Liver (tissue), 9 donors: ENCODE data around the gene FKBP5. TPM values are rescaled to one million over a fixed set of nuclear protein-coding genes. Genes with fewer than 3 reads are reported as not detected.

Source experiments
- DNase-seq: peaks from one replicate; pipeline ENCODE4 v3.0.0-alpha.2; 2017; ENCODE audit warnings: low spot score
- H3K27ac ChIP-seq, 2 donors: one replicate each; pipeline ENCODE4 v1.7.0; 2013; ENCODE audit warnings: inconsistent platforms in 2 of 2, low read length in 2 of 2, control low read depth in 1 of 2, low read depth in 1 of 2, mild to moderate bottlenecking in 1 of 2
- H3K27me3 ChIP-seq, 4 donors: one replicate each; pipeline versions ENCODE4 v1.6.1 to v1.7.0; 2013; ENCODE audit warnings: low read length in 3 of 4, inconsistent platforms in 1 of 4, mild to moderate bottlenecking in 1 of 4, moderate library complexity in 1 of 4; ENCODE audit not compliant: control insufficient read depth in 4 of 4, insufficient read depth in 4 of 4
- H3K36me3 ChIP-seq, 4 donors: one replicate each; pipeline versions ENCODE4 v1.6.1 to v1.7.0; 2013; ENCODE audit warnings: low read length in 3 of 4, mild to moderate bottlenecking in 3 of 4, low read depth in 1 of 4, moderate library complexity in 1 of 4; ENCODE audit not compliant: control insufficient read depth in 4 of 4, insufficient read depth in 3 of 4
- H3K4me1 ChIP-seq, 4 donors: one replicate each; pipeline versions ENCODE4 v1.6.1 to v1.7.0; 2013; ENCODE audit warnings: low read length in 3 of 4, mild to moderate bottlenecking in 3 of 4, moderate library complexity in 1 of 4; ENCODE audit not compliant: control insufficient read depth in 4 of 4, insufficient read depth in 4 of 4
- H3K4me3 ChIP-seq, 3 donors: one replicate each; pipeline versions ENCODE4 v1.6.1 to v1.7.0; 2013; ENCODE audit warnings: low read length in 3 of 3, control low read depth in 1 of 3, low read depth in 1 of 3, mild to moderate bottlenecking in 1 of 3
- H3K9ac ChIP-seq, 2 donors: one replicate each; pipeline ENCODE4 v1.7.0; 2013; ENCODE audit warnings: low read length in 2 of 2, mild to moderate bottlenecking in 2 of 2, moderate library complexity in 2 of 2, control low read depth in 1 of 2, low read depth in 1 of 2
- H3K9me3 ChIP-seq, 4 donors: one replicate each; pipeline versions ENCODE4 v1.6.1 to v1.7.0; 2013; ENCODE audit warnings: low read length in 3 of 4; ENCODE audit not compliant: control insufficient read depth in 4 of 4
- EGR1 ChIP-seq, 2 donors: IDR thresholded peaks; 2 replicates each; pipeline ENCODE4 v1.6.1; 2016 to 2018; ENCODE audit warnings: antibody characterized with exemption in 2 of 2, low read depth in 2 of 2
- FOXA1 ChIP-seq: IDR thresholded peaks from 2 replicates; pipeline ENCODE4 v1.6.1; 2016; ENCODE audit warnings: antibody characterized with exemption
- FOXA2 ChIP-seq: IDR thresholded peaks from 2 replicates; pipeline ENCODE4 v1.6.1; 2016; ENCODE audit warnings: antibody characterized with exemption
- GABPA ChIP-seq, 2 donors: IDR thresholded peaks in 1 of 2; conservative IDR thresholded peaks in 1 of 2; 2 replicates each; pipeline ENCODE4 v1.6.1; 2016; ENCODE audit warnings: antibody characterized with exemption in 2 of 2, mild to moderate bottlenecking in 1 of 2, moderate library complexity in 1 of 2
- HNF4A ChIP-seq, 2 donors: conservative IDR thresholded peaks; 2 replicates each; pipeline ENCODE4 v1.6.1; 2016; ENCODE audit warnings: antibody characterized with exemption in 2 of 2, mild to moderate bottlenecking in 2 of 2
- HNF4G ChIP-seq: IDR thresholded peaks from 2 replicates; pipeline ENCODE4 v1.6.1; 2016; ENCODE audit warnings: antibody characterized with exemption
- JUND ChIP-seq, 2 donors: IDR thresholded peaks; 2 replicates each; pipeline ENCODE4 v1.6.1; 2016; ENCODE audit warnings: antibody characterized with exemption in 2 of 2
- NR2F2 ChIP-seq: IDR thresholded peaks from 2 replicates; pipeline ENCODE4 v1.6.1; 2016; ENCODE audit warnings: antibody characterized with exemption
- RAD21 ChIP-seq, 2 donors: IDR thresholded peaks; 2 replicates each; pipeline ENCODE4 v1.6.1; 2016; ENCODE audit warnings: antibody characterized with exemption in 2 of 2, mild to moderate bottlenecking in 2 of 2
- REST ChIP-seq: IDR thresholded peaks from 2 replicates; pipeline ENCODE4 v1.6.1; 2016; ENCODE audit warnings: antibody characterized with exemption, mild to moderate bottlenecking
- RXRA ChIP-seq, 2 donors: IDR thresholded peaks; 2 replicates each; pipeline ENCODE4 v1.6.1; 2017 to 2018; ENCODE audit warnings: antibody characterized with exemption in 2 of 2, mild to moderate bottlenecking in 1 of 2
- SP1 ChIP-seq: IDR thresholded peaks from 2 replicates; pipeline ENCODE4 v1.6.1; 2018; ENCODE audit warnings: antibody characterized with exemption, mild to moderate bottlenecking
- TAF1 ChIP-seq: conservative IDR thresholded peaks from 2 replicates; pipeline ENCODE4 v1.6.1; 2016; ENCODE audit warnings: antibody characterized with exemption, mild to moderate bottlenecking
- YY1 ChIP-seq: IDR thresholded peaks from 2 replicates; pipeline ENCODE4 v1.6.1; 2016; ENCODE audit warnings: antibody characterized with exemption, mild to moderate bottlenecking
- ZBTB33 ChIP-seq: IDR thresholded peaks from 2 replicates; pipeline ENCODE4 v1.6.1; 2016; ENCODE audit warnings: antibody characterized with exemption
- WGBS: extraction: QIAGEN DNeasy Blood & Tissue Kit; methylation state at CpG from one replicate; pipeline ENCODE4 v1.1.7; 2013; 5-methylcytosine and 5-hydroxymethylcytosine counted together
- polyA plus RNA-seq, 2 donors: library from polyadenylated mRNA; stranded (reverse) in 1 of 2; unstranded in 1 of 2; fragments of 200-250 nt in 1 of 2; fragments of >200 nt in 1 of 2; fragmentation: Nextera tagmentation in 1 of 2; extraction: Ambion mirVana in 1 of 2; gene quantifications; one replicate each; pipeline versions ENCODE4 v1.2.1 to v1.2.3, GENCODE V29; 2013 to 2015
- total RNA-seq, 2 donors: library from RNA; depleted of rRNA; stranded (reverse); fragments of >200 nt; gene quantifications; one replicate each; pipeline ENCODE4 v1.2.3, GENCODE V29; 2014
- TF ChIP-seq, protein P1 (sequence below): fragments of 150-350 bp; IDR thresholded peaks from 2 replicates; pipeline ENCODE4 v1.5.1; 2017; ENCODE audit warnings: improper control_type of control experiment, low read depth, low read length; ENCODE audit not compliant: missing input control
- TF ChIP-seq, protein P2 (sequence below): IDR thresholded peaks from 2 replicates; pipeline ENCODE4 v1.6.1; 2016; ENCODE audit warnings: antibody characterized with exemption
- donor health status: healthy.
- donor health status: healthy.
- donor health status: healthy.
- donor health status: healthy.
- donor health status: healthy.

Gene FKBP5
- total and polyA plus RNA-seq, 4 donors = 10.3 to 132 (median 63.7) TPM

- DNase-seq = no peak
- 94% methylated on average over 4 of the region's 4 CpGs for WGBS
Measured at GRCh38 chr6:35635601-35636597, 52.8 kb downstream of the FKBP5 start.

More at GRCh38 chr6:35635601-35636597, 52.8 kb downstream of the FKBP5 start:
- peaks cover 0 to 3% (median 0%) of the 10 kb centered on the region in 4 donors for H3K4me1 ChIP-seq
- H3K27ac ChIP-seq = no peak overlapping the region
- H3K4me3 ChIP-seq = no peak overlapping the region
- H3K9me3 ChIP-seq = no peaks in the 10 kb centered on the region
- no peaks in the 10 kb centered on the region for H3K27me3 ChIP-seq
- H3K9ac ChIP-seq = no peak overlapping the region
- no peak for TF ChIP-seq YY1
- TF ChIP-seq, protein P1, sequence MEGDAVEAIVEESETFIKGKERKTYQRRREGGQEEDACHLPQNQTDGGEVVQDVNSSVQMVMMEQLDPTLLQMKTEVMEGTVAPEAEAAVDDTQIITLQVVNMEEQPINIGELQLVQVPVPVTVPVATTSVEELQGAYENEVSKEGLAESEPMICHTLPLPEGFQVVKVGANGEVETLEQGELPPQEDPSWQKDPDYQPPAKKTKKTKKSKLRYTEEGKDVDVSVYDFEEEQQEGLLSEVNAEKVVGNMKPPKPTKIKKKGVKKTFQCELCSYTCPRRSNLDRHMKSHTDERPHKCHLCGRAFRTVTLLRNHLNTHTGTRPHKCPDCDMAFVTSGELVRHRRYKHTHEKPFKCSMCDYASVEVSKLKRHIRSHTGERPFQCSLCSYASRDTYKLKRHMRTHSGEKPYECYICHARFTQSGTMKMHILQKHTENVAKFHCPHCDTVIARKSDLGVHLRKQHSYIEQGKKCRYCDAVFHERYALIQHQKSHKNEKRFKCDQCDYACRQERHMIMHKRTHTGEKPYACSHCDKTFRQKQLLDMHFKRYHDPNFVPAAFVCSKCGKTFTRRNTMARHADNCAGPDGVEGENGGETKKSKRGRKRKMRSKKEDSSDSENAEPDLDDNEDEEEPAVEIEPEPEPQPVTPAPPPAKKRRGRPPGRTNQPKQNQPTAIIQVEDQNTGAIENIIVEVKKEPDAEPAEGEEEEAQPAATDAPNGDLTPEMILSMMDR = no peak
- no peak for TF ChIP-seq RAD21 (IDR thresholded peaks at IDR 0.05)
- no peak for TF ChIP-seq FOXA1
- TF ChIP-seq JUND (IDR thresholded peaks at IDR 0.05) = no peak
- TF ChIP-seq FOXA2 = no peak
- no peak for TF ChIP-seq ZBTB33
- TF ChIP-seq HNF4A (conservative IDR thresholded peaks at IDR 0.05) = no peak
- no peak for TF ChIP-seq REST
- TF ChIP-seq SP1 = no peak
- TF ChIP-seq GABPA (IDR thresholded peaks at IDR 0.05 in 1 of 2, conservative IDR thresholded peaks at IDR 0.05 in 1 of 2) = no peak
- TF ChIP-seq EGR1 (IDR thresholded peaks at IDR 0.05; ENCODE audit: low read depth in 2 of 2) = no peak
- TF ChIP-seq RXRA (IDR thresholded peaks at IDR 0.05) = no peak
- TF ChIP-seq NR2F2 = no peak
- no peak for TF ChIP-seq HNF4G
- TF ChIP-seq TAF1 = no peak
- TF ChIP-seq, protein P2, sequence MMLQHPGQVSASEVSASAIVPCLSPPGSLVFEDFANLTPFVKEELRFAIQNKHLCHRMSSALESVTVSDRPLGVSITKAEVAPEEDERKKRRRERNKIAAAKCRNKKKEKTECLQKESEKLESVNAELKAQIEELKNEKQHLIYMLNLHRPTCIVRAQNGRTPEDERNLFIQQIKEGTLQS = no peak
- H3K36me3 ChIP-seq = peaks cover 11 to 56% (median 47%) of the 10 kb centered on the region in 4 donors
